GM19395 (cell line): ENCODE results near the gene ARFGAP3.
"Not testable (repeated sequence)": the region's sequence is repeated elsewhere in the genome, so short reads cannot be mapped to it uniquely, and the experiment has no call there.

Experiments used
- ATAC-seq: cut with Tn5 transposase; IDR thresholded peaks from one replicate; pipeline ENCODE4 v1.9.1; 2021; ENCODE audit warnings: mild to moderate bottlenecking, moderate library complexity; ENCODE audit not compliant: unreplicated experiment

Gene ARFGAP3

DNA sequence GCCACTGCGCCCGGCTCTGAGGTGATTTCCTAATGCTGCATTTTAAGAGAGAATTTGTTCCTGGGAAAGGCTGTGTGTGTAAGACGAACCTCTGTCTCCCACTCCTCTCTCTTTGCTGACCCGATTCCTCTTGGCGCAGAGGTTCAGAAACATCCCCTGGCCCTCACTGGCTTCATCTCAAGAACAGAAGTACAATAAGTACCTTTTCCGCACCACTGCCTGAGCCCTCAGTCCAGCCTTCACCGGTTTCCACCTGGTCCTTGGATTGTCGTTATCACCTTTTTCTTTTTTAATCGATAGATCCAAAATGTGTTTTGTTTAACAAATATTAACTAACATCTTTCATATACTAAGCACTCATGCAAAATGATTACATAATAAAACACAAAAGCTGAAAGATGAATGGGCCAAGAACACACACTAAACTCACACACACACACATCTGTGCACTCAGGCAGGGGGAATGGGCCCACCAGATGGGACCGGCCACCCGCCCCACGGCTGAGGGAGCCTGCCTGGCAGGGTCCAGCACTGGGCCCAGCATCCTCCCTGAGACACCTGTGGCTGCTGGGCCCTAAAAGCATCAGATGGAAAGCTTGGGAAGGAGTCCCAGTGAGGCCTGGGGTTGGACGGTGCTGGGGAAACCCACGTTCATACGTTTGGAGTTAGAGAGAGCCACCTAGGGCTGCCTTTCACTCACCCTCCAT is 86.0 kb downstream of the ARFGAP3 start:
- no peak for ATAC-seq

- no peak for ATAC-seq
These were observed 86.7 kb downstream of the ARFGAP3 start for GRCh38 chr22:42770448-42770726.

DNA sequence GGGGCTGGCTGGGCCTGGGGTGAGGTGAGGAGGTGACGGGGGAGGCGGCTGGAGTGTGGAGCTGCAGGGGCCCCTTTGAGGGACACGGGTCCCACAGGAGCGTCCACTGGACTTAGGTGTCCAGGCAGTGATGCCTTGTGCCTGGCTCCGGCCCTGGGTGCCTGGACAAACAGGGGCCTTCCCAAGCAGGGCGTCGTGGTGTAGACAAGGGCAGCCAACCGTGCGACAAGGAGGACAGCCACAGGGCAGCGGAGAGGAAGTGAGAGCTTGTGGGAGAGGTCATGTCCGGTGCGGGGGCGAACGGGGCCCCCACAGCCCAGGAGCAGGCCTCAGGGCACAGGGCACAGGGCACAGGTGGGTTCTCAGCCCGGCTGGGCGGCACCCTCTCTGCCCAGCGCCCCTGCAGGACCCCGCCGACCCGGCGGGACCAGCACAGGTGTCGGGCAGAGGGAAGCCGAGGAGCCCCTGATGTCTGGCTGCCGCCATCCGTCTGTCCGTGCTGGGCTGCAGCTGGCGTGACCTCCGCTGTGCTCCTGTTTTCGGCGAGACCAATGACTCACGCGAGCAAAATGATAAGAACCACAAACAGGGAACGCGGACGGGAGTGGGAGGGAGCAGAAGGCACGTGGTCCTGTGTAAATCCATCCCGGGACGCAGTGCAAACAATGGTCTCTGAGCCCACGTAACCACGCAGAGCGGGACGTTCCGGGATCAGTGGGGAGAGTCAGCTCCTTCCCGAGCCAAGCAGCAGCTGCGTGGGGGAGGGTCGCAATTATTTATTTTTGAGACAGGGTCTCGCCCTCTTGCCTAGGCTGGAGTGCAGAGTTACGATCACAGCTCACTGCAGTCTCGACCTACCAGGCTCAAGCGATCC is 87.3 kb downstream of the ARFGAP3 start:
- peak; percentile 83 for ATAC-seq

DNA sequence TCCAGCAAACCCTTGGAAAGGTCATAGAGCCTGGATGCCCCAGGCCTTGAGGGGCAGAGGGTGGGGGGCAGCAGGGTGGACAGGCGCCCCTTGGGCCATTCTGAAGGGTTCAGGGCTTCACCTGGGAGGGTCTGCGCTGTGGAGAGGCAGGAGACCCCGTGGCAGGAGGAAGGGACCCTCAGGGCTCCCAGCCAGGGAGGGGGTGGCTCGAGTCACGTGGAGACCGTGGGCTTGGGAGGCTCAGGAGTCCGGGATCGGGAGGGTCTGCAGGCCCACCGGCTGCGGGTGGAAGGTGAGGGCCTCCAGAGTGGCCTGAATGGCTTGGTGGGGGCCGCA is 87.9 kb downstream of the ARFGAP3 start:
- no peak for ATAC-seq

GRCh38 chr22:42768385-42769035 is 88.6 kb downstream of the ARFGAP3 start:
- no peak for ATAC-seq

GRCh38 chr22:42766860-42767259 is 90.2 kb downstream of the ARFGAP3 start:
- ATAC-seq, result no peak

DNA sequence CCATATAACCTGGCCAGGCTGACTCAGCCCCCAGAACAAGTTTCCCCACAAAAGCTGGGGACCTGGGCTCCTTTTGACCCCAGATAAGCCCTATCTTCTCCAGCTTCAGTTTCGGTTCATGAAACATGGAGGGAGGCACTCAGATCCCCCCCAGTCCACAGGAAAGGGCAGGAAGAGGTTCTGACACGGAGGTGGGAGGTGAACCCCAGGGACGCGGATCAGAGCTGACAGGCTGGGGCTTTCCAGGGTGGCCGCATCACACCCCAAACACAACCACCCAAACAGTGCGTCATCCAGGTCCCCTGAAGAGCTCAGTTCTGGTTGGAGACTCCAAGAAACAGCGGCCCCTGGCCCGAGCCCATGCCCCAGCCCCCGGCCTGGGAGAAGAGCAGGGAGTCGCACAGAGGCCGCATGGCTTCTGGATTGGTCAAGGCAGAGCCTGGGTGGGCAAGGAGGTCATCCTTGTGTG is 92.1 kb downstream of the ARFGAP3 start:
- ATAC-seq, result no peak

DNA sequence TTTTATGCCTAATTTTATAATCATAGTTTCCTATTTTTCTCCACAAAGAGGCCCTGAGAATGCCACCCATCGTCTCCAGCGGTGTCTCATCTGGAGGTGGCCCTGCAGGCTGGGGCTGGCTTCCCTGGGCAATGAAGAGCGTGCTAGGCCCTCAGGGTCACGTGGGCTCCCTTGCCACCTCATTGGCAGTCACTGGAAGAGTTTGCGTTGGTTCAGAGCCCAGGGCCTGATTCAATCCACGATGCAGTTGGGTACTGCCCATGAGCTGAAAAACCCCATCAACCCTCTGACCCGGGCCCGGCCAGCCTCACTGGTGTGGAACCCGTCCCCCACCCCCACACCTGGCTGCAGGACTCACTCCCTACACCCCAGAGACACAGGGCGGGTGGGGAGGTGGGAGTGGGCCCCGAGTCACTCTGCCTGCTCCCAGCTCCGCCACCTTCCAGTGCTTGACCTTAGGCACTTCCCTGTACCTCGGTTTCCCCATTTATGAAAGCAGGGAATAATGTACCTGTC is 93.0 kb downstream of the ARFGAP3 start:
- ATAC-seq, result no peak

DNA sequence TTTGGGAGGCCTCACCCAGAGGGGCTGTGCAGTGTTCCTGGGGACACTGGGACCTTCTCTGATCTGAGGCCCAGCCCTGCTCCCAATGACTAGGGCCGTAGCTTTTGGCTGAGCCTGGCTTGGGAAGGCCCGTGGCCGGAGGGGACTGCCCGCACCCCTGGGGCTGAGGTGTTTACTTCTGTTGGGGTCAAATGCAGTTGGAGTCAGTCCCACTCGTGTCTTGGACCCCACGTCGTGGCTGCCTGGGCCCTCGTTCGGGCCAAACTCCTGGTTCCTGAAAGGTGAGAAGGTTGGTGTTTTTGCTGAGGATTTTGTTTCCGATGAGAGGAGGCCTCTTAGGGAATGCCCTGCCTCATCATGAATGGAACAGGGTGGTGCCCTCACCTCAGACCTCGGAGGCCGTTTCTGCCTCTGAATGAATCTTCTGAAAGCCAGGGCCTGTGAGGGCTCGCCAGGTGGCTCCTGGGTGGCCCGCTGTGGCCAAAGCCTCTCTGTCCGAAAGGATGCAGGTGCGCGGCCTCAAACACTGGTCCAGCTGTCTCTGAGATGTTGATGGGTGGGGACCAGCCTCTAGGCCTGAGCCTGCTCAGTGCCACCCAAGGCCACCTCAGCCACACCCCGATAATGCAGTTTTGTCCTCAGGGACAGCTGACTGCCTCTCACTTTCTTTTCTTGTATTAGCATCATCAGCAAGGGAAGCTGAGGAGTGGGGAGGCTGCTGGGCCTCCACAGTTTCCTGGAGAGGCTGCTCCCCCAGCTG is 96.1 kb downstream of the ARFGAP3 start:
- no peak for ATAC-seq

DNA sequence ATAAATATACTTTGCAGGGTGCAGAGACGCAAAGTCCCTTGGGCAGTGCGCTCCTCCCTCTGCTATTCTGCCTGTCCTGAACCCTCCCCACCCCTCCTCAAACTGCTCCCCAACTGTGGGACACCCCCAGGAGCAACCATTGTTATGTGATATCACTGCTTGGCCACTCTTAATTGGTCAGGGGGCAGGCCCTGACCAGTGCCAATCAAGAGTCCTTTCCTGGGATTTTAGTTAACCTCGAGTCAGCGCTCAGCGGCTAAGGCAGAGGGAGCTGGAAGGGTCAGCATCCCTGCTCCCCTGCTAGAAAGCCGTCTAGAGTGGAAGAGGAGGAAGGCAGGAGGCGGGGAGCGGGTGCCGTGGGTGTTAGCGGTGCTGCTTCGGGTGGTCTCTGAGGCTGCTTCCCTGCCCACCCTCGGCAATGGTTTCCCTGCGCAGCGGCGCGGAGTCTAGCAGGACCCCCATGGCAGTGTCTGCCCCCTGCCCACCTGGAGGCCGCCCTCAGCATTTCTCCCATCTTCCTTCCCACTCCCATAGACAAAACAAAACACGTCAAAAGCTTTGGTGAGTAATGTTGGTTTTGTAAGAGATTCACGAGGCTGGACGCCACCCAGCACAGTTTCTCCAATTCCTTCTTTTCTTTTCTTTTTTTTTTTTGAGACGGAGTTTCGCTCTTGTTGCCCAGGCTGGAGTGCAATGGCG is 98.0 kb downstream of the ARFGAP3 start:
- no peak for ATAC-seq

- not testable (repeated sequence) for ATAC-seq
These were observed 101.5 kb downstream of the ARFGAP3 start for GRCh38 chr22:42755553-42755952.

DNA sequence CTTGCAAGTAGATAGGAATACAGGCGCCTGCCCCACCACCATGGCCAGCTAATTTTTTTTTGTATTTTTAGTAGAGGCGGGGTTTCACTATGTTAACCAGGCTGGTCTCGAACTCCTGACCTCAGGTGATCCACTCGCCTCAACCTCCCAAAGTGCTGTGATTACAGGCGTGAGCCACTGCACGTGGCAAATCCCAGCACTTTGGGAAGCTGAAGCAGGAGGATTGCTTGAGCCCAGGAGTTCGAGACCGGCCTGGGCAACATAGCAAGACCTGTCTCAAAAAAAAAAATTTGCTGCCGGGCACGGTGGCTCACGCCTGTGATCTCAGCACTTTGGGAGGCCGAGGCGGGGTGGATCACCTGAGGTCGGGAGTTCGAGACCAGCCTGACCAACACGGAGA is 102.0 kb downstream of the ARFGAP3 start:
- ATAC-seq, result not testable (repeated sequence)

GRCh38 chr22:42754658-42755057 is 102.4 kb downstream of the ARFGAP3 start:
- ATAC-seq, result no peak

DNA sequence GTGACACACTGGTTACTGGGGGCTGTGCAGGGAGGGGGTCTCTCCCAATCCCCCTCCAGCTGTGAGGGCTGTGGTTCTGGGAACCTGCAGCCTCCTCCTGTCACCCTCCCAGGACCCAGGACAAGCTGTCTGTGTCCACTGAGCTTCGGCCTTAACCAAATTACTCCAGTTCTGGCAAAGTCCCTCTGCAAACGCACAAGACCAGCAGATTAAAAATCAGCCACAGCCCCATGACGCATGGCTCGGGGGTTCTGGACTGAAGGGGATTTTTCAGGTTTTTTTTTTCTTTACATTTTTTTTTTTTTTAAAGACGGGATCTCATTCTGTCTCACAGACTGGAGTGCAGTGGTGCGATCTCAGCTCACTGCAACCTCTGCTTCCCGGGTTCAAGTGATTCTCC is 104.2 kb downstream of the ARFGAP3 start:
- no peak for ATAC-seq

DNA sequence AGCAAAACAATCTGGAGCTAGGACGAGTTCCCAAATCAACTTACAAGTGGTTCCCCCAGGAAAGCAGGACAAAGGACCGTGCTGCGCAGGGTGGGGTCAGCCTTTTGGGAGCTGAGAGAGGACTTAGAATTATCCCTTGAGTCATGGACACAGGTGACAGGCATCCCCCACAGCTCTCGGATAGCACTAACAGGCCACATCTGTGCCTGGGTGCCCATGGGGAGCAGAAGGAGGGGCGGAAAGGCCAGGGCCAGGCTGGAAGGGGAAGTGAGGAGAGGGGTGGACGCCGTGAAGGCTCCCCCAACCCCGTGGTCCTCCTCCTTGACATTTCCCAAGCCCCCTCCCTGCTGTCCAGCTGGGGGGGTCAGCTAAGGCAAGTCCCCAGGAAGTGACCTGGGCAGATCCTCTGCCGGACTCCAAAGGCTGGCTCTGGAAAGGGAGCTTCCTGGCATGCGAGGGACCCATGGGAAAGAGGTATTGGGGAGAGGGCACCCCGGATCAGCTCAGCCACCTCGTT is 104.8 kb downstream of the ARFGAP3 start:
- no peak for ATAC-seq

DNA sequence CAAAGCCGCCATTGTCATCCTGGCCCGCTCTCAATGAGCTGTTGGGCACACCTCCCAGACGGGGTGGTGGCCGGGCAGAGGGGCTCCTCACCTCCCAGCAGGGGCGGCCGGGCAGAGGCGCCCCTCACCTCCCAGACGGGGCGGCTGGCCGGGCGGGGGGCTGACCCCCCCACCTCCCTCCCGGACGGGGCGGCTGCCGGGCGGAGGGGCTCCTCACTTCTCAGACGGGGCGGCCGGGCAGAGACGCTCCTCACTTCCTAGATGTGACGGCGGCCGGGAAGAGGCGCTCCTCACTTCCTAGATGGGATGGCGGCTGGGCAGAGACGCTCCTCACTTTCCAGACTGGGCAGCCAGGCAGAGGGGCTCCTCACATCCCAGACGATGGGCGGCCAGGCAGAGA is 106.7 kb downstream of the ARFGAP3 start:
- ATAC-seq, result not testable (repeated sequence)

DNA sequence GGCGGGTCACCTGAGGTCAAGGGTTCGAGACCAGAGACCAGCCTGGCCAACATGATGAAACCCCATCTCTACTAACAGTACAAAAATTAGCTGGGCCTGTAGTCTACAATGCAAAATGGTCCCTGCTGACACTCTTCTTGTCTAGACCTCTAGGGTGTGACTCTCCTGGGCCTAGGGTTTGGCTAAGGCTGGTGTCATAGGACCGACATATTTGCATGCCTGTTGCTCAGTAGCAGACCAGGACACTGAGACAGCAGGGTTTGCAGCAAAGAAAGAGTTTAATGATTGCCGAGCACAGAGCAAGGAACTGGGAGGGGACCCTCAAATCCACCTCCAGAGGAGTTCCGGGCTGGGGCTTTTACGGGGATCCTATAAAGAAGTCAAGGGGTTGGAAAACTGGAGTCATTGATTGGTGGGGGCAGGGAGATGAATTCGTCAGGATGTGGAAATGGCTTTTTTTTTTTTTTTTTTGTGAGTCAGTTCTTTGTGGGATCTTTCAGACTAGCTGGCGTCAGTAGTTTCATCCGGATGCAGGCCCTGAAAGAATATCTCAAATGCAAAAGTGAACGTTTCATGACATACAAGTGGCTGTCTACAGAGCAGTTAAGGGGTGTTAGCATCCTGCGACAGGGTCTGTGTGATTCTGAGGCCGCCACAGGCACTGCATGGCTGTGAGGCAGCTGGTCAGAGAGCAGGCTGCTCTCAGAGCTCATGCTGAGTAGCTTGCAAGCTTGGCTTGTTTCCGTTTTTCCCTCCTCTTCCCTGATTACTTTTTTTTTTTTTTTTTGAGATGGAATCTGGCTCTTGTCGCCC is 109.2 kb downstream of the ARFGAP3 start:
- no peak for ATAC-seq
